ENCODE measurements around the gene CLCN7. TPM values are rescaled to one million over a fixed set of nuclear protein-coding genes. Genes with fewer than 3 reads are reported as not detected.

Gene CLCN7
- total RNA-seq, 2 donors from 2014 or later, result 27.2 to 115 TPM

GRCh38 chr16:1413684-1414531 lies 60.9 kb downstream of the CLCN7 start:
- H3K4me1 ChIP-seq, result peaks cover 30% of the 10 kb centered on the region
- no peaks in the 10 kb centered on the region for H3K27me3 ChIP-seq
- H3K9me3 ChIP-seq, result no peaks in the 10 kb centered on the region
- TF ChIP-seq, protein P1, sequence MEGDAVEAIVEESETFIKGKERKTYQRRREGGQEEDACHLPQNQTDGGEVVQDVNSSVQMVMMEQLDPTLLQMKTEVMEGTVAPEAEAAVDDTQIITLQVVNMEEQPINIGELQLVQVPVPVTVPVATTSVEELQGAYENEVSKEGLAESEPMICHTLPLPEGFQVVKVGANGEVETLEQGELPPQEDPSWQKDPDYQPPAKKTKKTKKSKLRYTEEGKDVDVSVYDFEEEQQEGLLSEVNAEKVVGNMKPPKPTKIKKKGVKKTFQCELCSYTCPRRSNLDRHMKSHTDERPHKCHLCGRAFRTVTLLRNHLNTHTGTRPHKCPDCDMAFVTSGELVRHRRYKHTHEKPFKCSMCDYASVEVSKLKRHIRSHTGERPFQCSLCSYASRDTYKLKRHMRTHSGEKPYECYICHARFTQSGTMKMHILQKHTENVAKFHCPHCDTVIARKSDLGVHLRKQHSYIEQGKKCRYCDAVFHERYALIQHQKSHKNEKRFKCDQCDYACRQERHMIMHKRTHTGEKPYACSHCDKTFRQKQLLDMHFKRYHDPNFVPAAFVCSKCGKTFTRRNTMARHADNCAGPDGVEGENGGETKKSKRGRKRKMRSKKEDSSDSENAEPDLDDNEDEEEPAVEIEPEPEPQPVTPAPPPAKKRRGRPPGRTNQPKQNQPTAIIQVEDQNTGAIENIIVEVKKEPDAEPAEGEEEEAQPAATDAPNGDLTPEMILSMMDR (IDR thresholded peaks at IDR 0.05), result peak; percentile 34 to 44 (median 39)
- peak in 2 of 3 donors; percentile 24 to 30 for TF ChIP-seq POLR2A (IDR thresholded peaks at IDR 0.05)
- peak overlapping the region; percentile 60 to 84 (median 78) for H3K27ac ChIP-seq
- DNase-seq, result peak; percentile 50 to 58 (median 52)
- 3 to 73% methylated on average over 2 to 74 of the region's 85 CpGs for WGBS, 2 donors
- H3K4me3 ChIP-seq, result peak overlapping the region; percentile 90 to 96
- intact Hi-C loops (cut with DNase I), result no loop called here
- peak; percentile 42 for ATAC-seq
- H3K36me3 ChIP-seq (replicated peaks in 1 of 2; ENCODE audit: insufficient read depth in 1 of 2, low read depth in 2 of 2), result no peaks in the 10 kb centered on the region

GRCh38 chr16:1412847-1413246 lies 62.0 kb downstream of the CLCN7 start:
- intact Hi-C loops (cut with DNase I), result no loop called here
- WGBS, 2 donors, result 83 to 100% methylated on average over 1 to 2 of the region's 2 CpGs

GRCh38 chr16:1408171-1408837 lies 66.5 kb downstream of the CLCN7 start:
- TF ChIP-seq POLR2A (IDR thresholded peaks at IDR 0.05), result no peak
- TF ChIP-seq, protein P1 (IDR thresholded peaks at IDR 0.05), result no peak
- no peaks in the 10 kb centered on the region for H3K27me3 ChIP-seq
- peak; percentile 93 to 96 (median 94) for DNase-seq
- ATAC-seq, result peak; percentile 94
- no peaks in the 10 kb centered on the region for H3K9me3 ChIP-seq
- H3K4me3 ChIP-seq, result peak overlapping the region in 1 of 2 donors; percentile 7
- no peaks in the 10 kb centered on the region for H3K36me3 ChIP-seq (replicated peaks in 1 of 2; ENCODE audit: insufficient read depth in 1 of 2, low read depth in 2 of 2)
- H3K4me1 ChIP-seq, result peaks cover 22% of the 10 kb centered on the region
- H3K27ac ChIP-seq, result peak overlapping the region in 3 of 4 donors; percentile 54 to 57 (median 55)
- intact Hi-C loops (cut with DNase I), result no loop called here
- 3 to 6% methylated on average over 6 to 42 of the region's 42 CpGs for WGBS, 2 donors

More at GRCh38 chr16:1412847-1413246, 62.0 kb downstream of the CLCN7 start:
- Histone ChIP-seq H3K27ac (no peak overlapping the region), H3K9me3 (no peaks in the 10 kb centered on the region), H3K4me1 (peaks cover 31% of the 10 kb centered on the region), H3K36me3 (replicated peaks in 1 of 2; ENCODE audit: insufficient read depth in 1 of 2, low read depth in 2 of 2) (no peaks in the 10 kb centered on the region), H3K4me3 (no peak overlapping the region), H3K27me3 (no peaks in the 10 kb centered on the region)
- TF ChIP-seq, protein P1 (IDR thresholded peaks at IDR 0.05), result no peak
- no peak for TF ChIP-seq POLR2A (IDR thresholded peaks at IDR 0.05)
- DNase-seq (no peak), ATAC-seq (no peak)

DNA sequence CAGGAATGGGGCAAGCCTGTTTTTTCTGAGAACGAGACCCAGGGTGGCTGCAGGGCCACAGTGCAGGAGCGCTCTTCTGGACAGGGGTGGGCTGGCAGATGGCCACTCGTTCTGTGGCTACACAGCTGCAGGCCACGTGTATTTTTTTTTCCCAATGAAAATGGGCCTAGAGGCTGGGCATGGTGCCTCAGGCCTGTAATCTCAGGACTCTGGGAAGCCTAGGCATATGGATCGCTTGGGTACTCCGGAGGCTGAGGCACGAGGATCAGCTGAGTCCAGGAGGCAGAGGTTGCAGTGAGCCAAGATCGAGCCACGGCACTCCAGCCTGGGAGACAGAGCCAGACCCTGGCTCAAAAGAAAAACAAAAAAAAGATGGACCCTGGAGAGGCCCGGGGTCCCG lies 67.1 kb downstream of the CLCN7 start:
- H3K4me1 ChIP-seq, result peaks cover 21% of the 10 kb centered on the region
- H3K27me3 ChIP-seq, result no peaks in the 10 kb centered on the region
- no peaks in the 10 kb centered on the region for H3K9me3 ChIP-seq
- H3K36me3 ChIP-seq (replicated peaks in 1 of 2; ENCODE audit: insufficient read depth in 1 of 2, low read depth in 2 of 2), result no peaks in the 10 kb centered on the region
- H3K4me3 ChIP-seq, result no peak overlapping the region
- peak overlapping the region in 3 of 4 donors; percentile 54 to 57 (median 55) for H3K27ac ChIP-seq
- DNase-seq (peak; percentile 24 to 53 (median 38)), ATAC-seq (peak; percentile 34)
- 6 to 12% methylated on average over 10 of the region's 11 CpGs for WGBS, 2 donors
- TF ChIP-seq POLR2A (IDR thresholded peaks at IDR 0.05), result no peak
- intact Hi-C loops (cut with DNase I), result no loop called here

DNA sequence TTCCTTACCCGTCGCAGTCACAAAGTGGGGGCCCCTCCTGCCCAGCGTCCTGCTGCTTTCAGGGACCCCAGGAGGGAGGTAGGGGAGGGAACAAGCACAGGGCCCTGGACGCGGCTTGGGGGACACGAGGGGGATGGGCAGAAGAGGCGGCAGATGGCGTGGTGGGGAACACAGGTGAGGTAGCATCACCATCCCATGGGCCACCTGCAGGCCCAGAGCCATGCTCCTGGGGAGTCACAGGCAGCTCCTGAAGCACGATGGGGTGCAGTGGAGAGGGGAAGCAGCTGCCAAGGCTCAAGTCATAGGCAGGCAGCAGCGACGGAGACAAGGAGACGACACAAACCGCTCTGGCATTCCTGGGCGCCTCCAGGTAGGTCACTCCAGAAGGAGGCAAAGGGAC lies 71.1 kb downstream of the CLCN7 start:
- 73 to 89% methylated on average over 13 to 14 of the region's 14 CpGs for WGBS, 2 donors
- peaks cover 0 to 16% of the 10 kb centered on the region in 2 donors for H3K36me3 ChIP-seq (replicated peaks in 1 of 2; ENCODE audit: insufficient read depth in 1 of 2, low read depth in 2 of 2)
- H3K27me3 ChIP-seq, result no peaks in the 10 kb centered on the region
- no peak overlapping the region for H3K27ac ChIP-seq
- no peaks in the 10 kb centered on the region for H3K9me3 ChIP-seq
- no peak for TF ChIP-seq POLR2A (IDR thresholded peaks at IDR 0.05)
- TF ChIP-seq, protein P1 (IDR thresholded peaks at IDR 0.05), result no peak
- ATAC-seq (no peak), DNase-seq (no peak)
- peaks cover 17% of the 10 kb centered on the region for H3K4me1 ChIP-seq
- intact Hi-C loops (cut with DNase I), result no loop called here
- no peak overlapping the region for H3K4me3 ChIP-seq

All from body of pancreas (tissue), 4 donors.